NCI-H146 (cell line): ENCODE measurements around the gene REC8.

ENCODE experiments used
- DNase-seq: peaks from one replicate; lab custom pipeline; 2025; lab: John Stamatoyannopoulos, UW

REC8 gene, protein sequence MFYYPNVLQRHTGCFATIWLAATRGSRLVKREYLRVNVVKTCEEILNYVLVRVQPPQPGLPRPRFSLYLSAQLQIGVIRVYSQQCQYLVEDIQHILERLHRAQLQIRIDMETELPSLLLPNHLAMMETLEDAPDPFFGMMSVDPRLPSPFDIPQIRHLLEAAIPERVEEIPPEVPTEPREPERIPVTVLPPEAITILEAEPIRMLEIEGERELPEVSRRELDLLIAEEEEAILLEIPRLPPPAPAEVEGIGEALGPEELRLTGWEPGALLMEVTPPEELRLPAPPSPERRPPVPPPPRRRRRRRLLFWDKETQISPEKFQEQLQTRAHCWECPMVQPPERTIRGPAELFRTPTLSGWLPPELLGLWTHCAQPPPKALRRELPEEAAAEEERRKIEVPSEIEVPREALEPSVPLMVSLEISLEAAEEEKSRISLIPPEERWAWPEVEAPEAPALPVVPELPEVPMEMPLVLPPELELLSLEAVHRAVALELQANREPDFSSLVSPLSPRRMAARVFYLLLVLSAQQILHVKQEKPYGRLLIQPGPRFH

GRCh38 chr14:24171422-24172260, at the start of gene REC8:
Gene REC8, plus strand, starts transcription at chr14:24172080. Its CDS starts 473 bp downstream, at chr14:24172553.
- DNase-seq = no peak

DNA sequence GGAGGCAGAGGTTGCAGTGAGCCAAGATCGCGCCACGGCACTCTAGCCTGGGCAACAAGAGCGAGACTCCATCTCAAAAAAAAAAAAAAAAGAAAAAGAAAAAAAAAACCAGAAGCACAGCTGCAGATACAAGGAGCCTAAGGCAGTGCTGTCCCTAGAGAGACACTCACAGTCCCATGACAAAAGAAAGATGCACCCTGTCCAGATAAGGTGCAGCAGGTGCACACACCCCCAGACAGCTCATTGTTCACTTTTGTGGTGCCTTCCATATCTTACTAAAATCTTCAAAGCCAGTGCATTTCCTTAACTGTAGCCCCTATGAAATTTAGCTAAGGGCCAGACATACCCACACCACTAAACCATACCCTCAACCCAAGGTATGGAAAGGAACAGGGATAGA, 49.5 kb upstream of the REC8 start:
- no peak for DNase-seq

GRCh38 chr14:24122898-24123297, 49.0 kb upstream of the REC8 start:
- no peak for DNase-seq

GRCh38 chr14:24123424-24124417, 48.2 kb upstream of the REC8 start:
- no peak for DNase-seq

DNA sequence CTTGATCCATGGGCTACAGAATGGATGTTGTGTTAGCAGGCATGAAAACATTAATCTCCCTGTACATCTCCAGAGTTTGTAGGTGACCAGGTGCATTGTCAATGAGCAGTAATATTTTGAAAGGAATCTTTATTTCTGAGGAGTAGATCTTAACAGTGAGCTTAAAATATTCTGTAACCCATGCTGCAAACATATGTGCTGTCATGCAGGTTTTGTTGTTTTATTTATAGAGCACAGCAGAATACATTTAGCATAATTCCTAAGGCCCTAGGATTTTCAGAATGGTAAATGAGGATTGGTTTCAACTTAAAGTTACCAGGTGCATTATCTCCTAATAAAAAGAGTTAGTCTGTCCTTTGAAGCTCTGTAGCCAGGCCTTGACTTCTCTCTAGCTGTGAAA, 44.9 kb upstream of the REC8 start:
- no peak for DNase-seq

- no peak for DNase-seq
Observed at GRCh38 chr14:24127673-24128072, 44.2 kb upstream of the REC8 start.

GRCh38 chr14:24129410-24129998, 42.4 kb upstream of the REC8 start:
- DNase-seq = no peak

GRCh38 chr14:24130380-24130716, 41.5 kb upstream of the REC8 start, which contains the start of gene FITM1:
Gene FITM1, plus strand, starts transcription at chr14:24130659. Its CDS starts 905 bp downstream, at chr14:24131564.
- no peak for DNase-seq

DNA sequence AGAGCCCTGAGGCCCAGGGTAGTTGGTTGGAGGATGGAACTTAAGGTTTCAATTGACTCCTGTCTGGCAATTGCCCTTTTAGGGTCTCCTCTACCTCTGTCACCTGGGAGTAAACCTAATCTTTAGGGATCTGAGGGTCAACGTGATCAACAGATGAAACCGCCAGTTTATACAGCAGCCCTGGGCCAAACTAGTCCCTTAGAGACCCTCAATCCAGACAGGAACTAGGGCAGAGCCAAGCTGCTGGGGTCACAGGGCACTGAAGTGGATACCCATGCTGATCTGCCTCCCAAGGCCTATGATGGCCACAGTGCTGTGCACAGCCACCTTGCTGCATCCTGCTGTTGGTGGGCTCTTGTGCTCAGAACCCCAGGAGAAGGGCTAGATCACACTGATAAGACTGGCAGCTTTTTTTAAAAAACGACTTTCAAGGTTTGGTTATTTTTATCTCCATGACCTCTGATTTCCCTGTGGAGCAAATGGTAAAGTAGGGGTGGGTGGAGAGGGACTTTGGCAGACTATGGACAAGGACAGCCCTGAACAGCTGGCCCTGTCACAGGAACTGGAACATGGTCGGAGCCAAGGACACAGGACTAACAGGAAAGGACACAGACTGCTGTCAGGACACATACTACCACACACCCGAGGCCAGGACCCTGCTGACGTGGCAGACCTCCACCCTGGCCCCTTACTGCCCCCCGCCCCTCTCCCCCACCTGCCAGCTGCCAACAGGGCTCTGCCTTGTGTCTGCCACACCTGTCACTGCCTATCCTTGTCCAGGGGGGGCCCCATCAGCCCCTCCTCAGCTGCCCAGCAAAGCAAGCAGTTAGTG, 40.9 kb upstream of the REC8 start:
- no peak for DNase-seq

DNA sequence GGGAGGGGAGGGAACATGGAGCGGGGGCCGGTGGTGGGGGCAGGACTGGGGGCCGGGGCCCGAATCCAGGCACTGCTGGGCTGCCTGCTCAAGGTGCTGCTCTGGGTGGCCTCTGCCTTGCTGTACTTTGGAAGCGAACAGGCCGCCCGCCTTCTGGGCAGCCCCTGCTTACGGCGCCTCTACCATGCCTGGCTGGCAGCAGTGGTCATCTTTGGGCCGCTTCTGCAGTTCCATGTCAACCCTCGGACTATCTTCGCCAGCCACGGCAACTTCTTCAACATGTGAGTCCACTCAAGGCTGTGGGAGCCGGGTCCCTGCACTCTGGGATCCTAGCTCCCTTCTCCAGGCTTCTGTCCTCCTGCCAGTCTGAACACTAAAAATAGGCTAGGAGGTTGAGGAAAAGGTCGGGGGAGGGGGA, 40.3 kb upstream of the REC8 start:
- DNase-seq = no peak

GRCh38 chr14:24132061-24132685, 39.7 kb upstream of the REC8 start:
- peak; percentile 82 for DNase-seq

DNA sequence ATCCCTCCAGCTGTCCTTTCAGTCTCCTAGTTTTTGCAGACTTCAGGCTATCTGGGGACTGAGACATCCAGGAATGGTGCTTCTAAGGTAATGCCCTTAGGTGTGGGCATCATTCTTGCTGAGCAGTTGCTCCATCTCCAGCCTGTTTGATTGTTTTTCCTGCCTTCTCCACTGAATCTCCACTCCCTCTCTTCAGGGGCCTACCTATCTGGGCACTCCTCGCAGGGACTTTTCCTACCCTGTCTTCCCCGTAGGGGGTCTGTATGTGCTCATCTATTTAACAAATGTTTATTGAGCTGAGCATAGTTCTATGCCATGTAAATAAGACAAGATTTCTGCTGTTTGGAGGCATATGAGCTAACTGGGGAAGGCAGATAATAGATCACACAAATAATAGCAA, 38.9 kb upstream of the REC8 start:
- no peak for DNase-seq

- no peak for DNase-seq
Observed at GRCh38 chr14:24133735-24134134, 38.1 kb upstream of the REC8 start.

DNA sequence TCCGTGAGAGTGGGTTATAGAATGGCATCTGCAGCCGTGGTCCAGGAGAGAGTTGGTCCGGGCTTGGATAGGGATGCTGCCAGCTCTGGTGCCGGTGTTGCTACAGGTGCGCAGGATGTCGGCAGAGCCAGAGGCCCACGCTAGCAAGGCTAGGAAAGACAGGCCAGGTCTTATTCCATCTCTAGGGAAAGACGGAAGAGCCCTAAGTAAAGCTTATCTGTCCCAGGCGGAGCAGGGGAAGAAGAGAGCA, 36.4 kb upstream of the REC8 start:
- DNase-seq = no peak

GRCh38 chr14:24135834-24136683, 35.8 kb upstream of the REC8 start, which contains the start of gene PSME1:
Gene PSME1, plus strand, starts transcription at chr14:24136194. Its CDS starts 69 bp downstream, at chr14:24136263.
- peak; percentile 92 for DNase-seq

- DNase-seq = no peak
Observed at GRCh38 chr14:24136684-24137528, 35.0 kb upstream of the REC8 start.

GRCh38 chr14:24137529-24138395, 34.1 kb upstream of the REC8 start:
- no peak for DNase-seq
